Chondrocyte (in vitro differentiated cells): ENCODE measurements around the gene RPS6KC1. TPM values are rescaled to one million over a fixed set of nuclear protein-coding genes. Genes with fewer than 3 reads are reported as not detected.

Experiments
- DNase-seq: peaks from one replicate; pipeline ENCODE4 v3.0.0; 2021; ENCODE audit warnings: mixed read lengths, low spot score
- H3K27ac Mint-ChIP-seq: one replicate; pipeline ENCODE4 v1.8.0; 2021; ENCODE audit warnings: mild to moderate bottlenecking, moderate library complexity, mixed read lengths; ENCODE audit not compliant: unreplicated experiment
- H3K27me3 Mint-ChIP-seq: 2 replicates; pipeline ENCODE4 v1.8.0; 2021; ENCODE audit warnings: low read depth, mixed read lengths
- H3K36me3 Mint-ChIP-seq: 2 replicates; pipeline ENCODE4 v1.8.0; 2021; ENCODE audit warnings: low read depth, mixed read lengths
- H3K4me1 Mint-ChIP-seq: 2 replicates; pipeline ENCODE4 v1.8.0; 2021; ENCODE audit warnings: low read depth, mild to moderate bottlenecking, mixed read lengths
- H3K4me3 Mint-ChIP-seq: one replicate; pipeline ENCODE4 v1.8.0; 2021; ENCODE audit warnings: mild to moderate bottlenecking, moderate library complexity, mixed read lengths; ENCODE audit not compliant: unreplicated experiment
- H3K9me3 Mint-ChIP-seq: 2 replicates; pipeline ENCODE4 v1.8.0; 2021; ENCODE audit warnings: low read depth, mixed read lengths
- total RNA-seq: library from RNA; stranded (reverse); gene quantifications from 3 replicates; pipeline ENCODE4 v1.2.1, GENCODE V29; 2021
- TF ChIP-seq, protein P1 (sequence below): fragments of 200-600 bp; sonication (generic); IDR thresholded peaks from 2 replicates; pipeline ENCODE4 v1.5.0; 2021; ENCODE audit warnings: antibody characterized with exemption, mild to moderate bottlenecking, moderate library complexity

The RPS6KC1 gene
- total RNA-seq, 1 donor from 2014 or later = 22.1 TPM

DNA sequence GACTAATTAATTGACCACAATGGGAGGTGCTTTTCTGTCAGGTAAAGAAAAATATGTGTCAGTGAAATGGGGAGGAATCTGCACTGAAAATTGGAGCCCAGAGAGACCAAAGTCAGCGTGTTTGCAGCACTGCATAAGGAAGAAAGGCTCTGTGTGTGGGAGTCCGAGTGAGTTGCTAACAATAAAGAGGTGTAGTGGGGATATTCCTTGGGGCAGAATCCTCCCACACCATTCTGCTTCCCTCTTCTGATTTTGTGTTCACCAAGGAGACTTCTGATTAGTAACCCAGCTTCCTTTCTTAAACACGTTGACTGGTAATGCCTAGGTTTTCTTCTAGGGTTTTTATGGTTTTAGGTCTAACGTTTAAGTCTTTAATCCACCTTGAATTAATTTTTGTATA is 240.5 kb downstream of the RPS6KC1 start:
- H3K27me3 Mint-ChIP-seq = no peaks in the 10 kb centered on the region

DNA sequence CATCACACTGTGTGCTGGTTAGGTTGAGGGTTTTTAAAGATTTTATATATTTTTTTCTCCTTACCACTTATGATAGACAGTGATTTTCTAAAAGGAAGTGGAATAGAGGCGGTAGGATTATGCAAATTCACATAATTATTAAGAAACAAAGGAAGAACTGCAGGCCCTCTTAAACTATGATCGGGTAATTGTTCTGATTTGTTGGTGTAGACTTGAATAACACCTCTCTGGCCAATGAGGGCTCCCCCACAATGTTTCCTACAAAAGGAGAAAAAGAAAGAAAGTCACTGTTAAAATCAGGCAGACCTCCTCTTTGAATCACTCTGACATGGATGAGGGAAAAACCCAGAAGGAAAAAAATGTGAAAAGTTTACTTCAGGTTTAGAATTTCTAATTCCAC is 241.6 kb downstream of the RPS6KC1 start:
- no peaks in the 10 kb centered on the region for H3K27me3 Mint-ChIP-seq
- H3K9me3 Mint-ChIP-seq = peaks cover 18% of the 10 kb centered on the region
- no peaks in the 10 kb centered on the region for H3K4me1 Mint-ChIP-seq
- H3K36me3 Mint-ChIP-seq = peaks cover 3% of the 10 kb centered on the region
- no peak overlapping the region for H3K27ac Mint-ChIP-seq
- DNase-seq = no peak
- TF ChIP-seq, protein P1, sequence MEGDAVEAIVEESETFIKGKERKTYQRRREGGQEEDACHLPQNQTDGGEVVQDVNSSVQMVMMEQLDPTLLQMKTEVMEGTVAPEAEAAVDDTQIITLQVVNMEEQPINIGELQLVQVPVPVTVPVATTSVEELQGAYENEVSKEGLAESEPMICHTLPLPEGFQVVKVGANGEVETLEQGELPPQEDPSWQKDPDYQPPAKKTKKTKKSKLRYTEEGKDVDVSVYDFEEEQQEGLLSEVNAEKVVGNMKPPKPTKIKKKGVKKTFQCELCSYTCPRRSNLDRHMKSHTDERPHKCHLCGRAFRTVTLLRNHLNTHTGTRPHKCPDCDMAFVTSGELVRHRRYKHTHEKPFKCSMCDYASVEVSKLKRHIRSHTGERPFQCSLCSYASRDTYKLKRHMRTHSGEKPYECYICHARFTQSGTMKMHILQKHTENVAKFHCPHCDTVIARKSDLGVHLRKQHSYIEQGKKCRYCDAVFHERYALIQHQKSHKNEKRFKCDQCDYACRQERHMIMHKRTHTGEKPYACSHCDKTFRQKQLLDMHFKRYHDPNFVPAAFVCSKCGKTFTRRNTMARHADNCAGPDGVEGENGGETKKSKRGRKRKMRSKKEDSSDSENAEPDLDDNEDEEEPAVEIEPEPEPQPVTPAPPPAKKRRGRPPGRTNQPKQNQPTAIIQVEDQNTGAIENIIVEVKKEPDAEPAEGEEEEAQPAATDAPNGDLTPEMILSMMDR = no peak
- no peak overlapping the region for H3K4me3 Mint-ChIP-seq

More for the DNA sequence above, 240.5 kb downstream of the RPS6KC1 start:
- no peaks in the 10 kb centered on the region for H3K4me1 Mint-ChIP-seq
- H3K9me3 Mint-ChIP-seq = peaks cover 9% of the 10 kb centered on the region
- H3K36me3 Mint-ChIP-seq = peaks cover 3% of the 10 kb centered on the region
- DNase-seq = no peak
- no peak overlapping the region for H3K27ac Mint-ChIP-seq
- TF ChIP-seq, protein P1 = no peak
- no peak overlapping the region for H3K4me3 Mint-ChIP-seq

DNA sequence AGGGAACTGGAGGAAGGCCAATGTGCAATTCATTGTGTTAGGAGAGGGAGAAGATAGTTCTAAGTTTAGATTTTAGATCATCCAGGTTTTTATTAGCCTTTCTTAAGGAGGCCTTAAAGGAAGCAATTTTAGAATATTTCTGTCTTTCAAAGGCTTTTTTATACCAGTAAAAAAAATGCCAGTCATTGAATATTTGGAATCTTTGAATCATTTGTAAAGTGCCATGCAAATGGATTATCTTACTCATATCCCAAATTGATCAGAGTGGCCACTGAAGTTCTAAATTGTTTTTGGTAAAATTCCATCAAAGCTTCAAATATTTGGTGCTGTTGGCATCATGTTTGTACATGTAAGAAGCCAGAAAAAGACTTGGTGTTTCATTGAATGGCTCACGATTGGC is 244.8 kb downstream of the RPS6KC1 start:
- no peak overlapping the region for H3K27ac Mint-ChIP-seq
- no peak for DNase-seq
- no peaks in the 10 kb centered on the region for H3K27me3 Mint-ChIP-seq
- H3K9me3 Mint-ChIP-seq = peaks cover 18% of the 10 kb centered on the region
- H3K4me1 Mint-ChIP-seq = no peaks in the 10 kb centered on the region
- H3K4me3 Mint-ChIP-seq = no peak overlapping the region
- TF ChIP-seq, protein P1 = no peak
- peaks cover 3% of the 10 kb centered on the region for H3K36me3 Mint-ChIP-seq

DNA sequence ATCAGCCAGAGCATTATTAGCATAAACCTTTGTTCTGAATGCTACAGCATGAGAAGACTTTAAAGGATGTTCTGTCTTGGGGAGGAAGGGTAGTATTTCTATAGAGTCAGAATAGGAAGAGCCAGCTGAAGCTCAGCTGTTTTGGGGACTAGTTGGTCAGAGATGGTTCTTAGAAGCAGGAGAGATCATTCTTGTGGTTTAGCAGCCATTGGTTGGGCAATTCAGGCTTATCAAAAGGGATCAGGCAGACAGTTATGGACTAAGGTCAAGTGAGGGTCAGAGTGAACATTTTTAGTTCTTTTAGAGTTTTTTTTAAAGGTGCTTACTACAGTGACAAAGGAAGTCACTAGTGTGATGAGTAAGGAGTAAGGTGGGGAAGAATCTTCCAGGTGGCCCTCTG is 245.5 kb downstream of the RPS6KC1 start:
- DNase-seq = no peak
- TF ChIP-seq, protein P1 = no peak
- Mint-ChIP-seq H3K4me3 (no peak overlapping the region), H3K4me1 (no peaks in the 10 kb centered on the region), H3K9me3 (peaks cover 18% of the 10 kb centered on the region), H3K36me3 (peaks cover 3% of the 10 kb centered on the region), H3K27me3 (no peaks in the 10 kb centered on the region), H3K27ac (no peak overlapping the region)

DNA sequence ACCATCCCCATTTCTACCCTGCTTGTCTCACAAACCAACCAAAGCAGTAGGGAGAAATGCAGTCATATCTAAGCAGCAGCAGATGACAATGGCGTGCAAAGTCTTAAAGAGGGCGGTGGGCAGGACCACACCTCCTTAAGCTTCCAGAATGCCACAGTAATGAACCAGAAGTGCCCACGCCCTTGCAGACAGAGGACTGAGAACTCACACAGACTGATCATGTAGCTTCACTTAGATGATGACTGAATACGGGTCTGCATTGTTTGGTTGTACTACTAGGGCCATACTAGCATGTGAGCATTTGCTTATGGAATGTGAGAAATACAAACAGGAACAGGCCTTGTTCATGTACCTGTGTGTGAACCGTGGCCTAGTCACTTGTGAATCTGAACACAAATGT is 246.0 kb downstream of the RPS6KC1 start:
- no peaks in the 10 kb centered on the region for H3K4me1 Mint-ChIP-seq
- TF ChIP-seq, protein P1 = no peak
- H3K9me3 Mint-ChIP-seq = peaks cover 18% of the 10 kb centered on the region
- DNase-seq = no peak
- H3K4me3 Mint-ChIP-seq = no peak overlapping the region
- no peak overlapping the region for H3K27ac Mint-ChIP-seq
- H3K27me3 Mint-ChIP-seq = no peaks in the 10 kb centered on the region
- peaks cover 3% of the 10 kb centered on the region for H3K36me3 Mint-ChIP-seq
